Mesodermal cell (in vitro differentiated cells): ENCODE measurements around the gene DCPS.

Source experiments
- H3K27ac ChIP-seq: 2 replicates; pipeline ENCODE4 v1.7.0; 2013; ENCODE audit warnings: mild to moderate bottlenecking, low read depth, low read length, moderate library complexity; ENCODE audit not compliant: severe bottlenecking
- H3K36me3 ChIP-seq: 2 replicates; pipeline ENCODE4 v1.7.1; 2013; ENCODE audit warnings: mild to moderate bottlenecking, low read length, moderate library complexity; ENCODE audit not compliant: control insufficient read depth, insufficient read depth
- H3K4me1 ChIP-seq: one replicate; pipeline ENCODE4 v1.7.1; 2013; ENCODE audit warnings: mild to moderate bottlenecking, low read length; ENCODE audit not compliant: insufficient read depth, control insufficient read depth, poor library complexity, severe bottlenecking
- H3K4me3 ChIP-seq: 2 replicates; pipeline ENCODE4 v1.7.0; 2013; ENCODE audit warnings: low read length, control low read depth, mild to moderate bottlenecking; ENCODE audit not compliant: insufficient read depth, poor library complexity, severe bottlenecking; ENCODE audit errors: extremely low read depth
- H3K9me3 ChIP-seq: 2 replicates; pipeline ENCODE4 v1.7.1; 2013; ENCODE audit warnings: mild to moderate bottlenecking, low read length, moderate library complexity; ENCODE audit not compliant: control insufficient read depth
- WGBS, 2 experiments: methylation state at CpG; one replicate each; pipeline ENCODE4 v1.1.5; 2013; ENCODE audit warnings: missing lambda C conversion rate in 2 of 2; ENCODE audit not compliant: insufficient coverage in 2 of 2; 5-methylcytosine and 5-hydroxymethylcytosine counted together

DCPS gene

GRCh38 chr11:126268708-126269579 is 34.9 kb upstream of the DCPS start, which contains the start of the genes FOXRED1 and SRPRA:
TSS of gene FOXRED1 (plus strand) at chr11:126269154. CDS start at chr11:126269207, 53 bp downstream.
TSS of gene SRPRA (minus strand) at chr11:126268895. CDS start at chr11:126268804, 91 bp downstream.
- H3K27ac ChIP-seq, result peak within 1 kb of the TSS; percentile 95
- no peaks in the 10 kb centered on the region for H3K9me3 ChIP-seq
- WGBS, 2 experiments, result 0 to 1% methylated on average over 58 to 61 of the region's 64 CpGs
- peaks cover 7% of the 10 kb centered on the region for H3K4me1 ChIP-seq
- peak within 1 kb of the TSS; percentile 93 for H3K4me3 ChIP-seq
- H3K36me3 ChIP-seq, result peaks cover 55% of the 10 kb centered on the region

DNA sequence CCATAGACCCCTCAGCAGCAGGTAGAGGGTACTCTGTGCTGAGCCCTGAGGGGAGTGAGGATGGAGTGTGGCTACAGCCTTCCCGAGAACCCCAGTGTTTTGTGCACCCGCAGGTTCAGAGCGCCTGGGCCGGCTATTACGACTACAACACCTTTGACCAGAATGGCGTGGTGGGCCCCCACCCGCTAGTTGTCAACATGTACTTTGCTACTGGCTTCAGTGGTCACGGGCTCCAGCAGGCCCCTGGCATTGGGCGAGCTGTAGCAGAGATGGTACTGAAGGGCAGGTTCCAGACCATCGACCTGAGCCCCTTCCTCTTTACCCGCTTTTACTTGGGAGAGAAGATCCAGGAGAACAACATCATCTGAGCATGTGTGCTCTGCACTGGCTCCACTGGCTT is 26.5 kb upstream of the DCPS start:
- 93 to 99% methylated on average over 11 of the region's 11 CpGs for WGBS, 2 experiments
- no peak overlapping the region for H3K4me3 ChIP-seq
- H3K9me3 ChIP-seq, result no peaks in the 10 kb centered on the region
- no peak overlapping the region for H3K27ac ChIP-seq
- peaks cover 56% of the 10 kb centered on the region for H3K36me3 ChIP-seq
- no peaks in the 10 kb centered on the region for H3K4me1 ChIP-seq

GRCh38 chr11:126277780-126278179 is 26.1 kb upstream of the DCPS start:
- WGBS, 2 experiments, result 93 to 97% methylated on average over 3 to 4 of the region's 4 CpGs
- Histone ChIP-seq H3K9me3 (no peaks in the 10 kb centered on the region), H3K4me1 (no peaks in the 10 kb centered on the region), H3K27ac (no peak overlapping the region), H3K36me3 (peaks cover 55% of the 10 kb centered on the region), H3K4me3 (no peak overlapping the region)

DNA sequence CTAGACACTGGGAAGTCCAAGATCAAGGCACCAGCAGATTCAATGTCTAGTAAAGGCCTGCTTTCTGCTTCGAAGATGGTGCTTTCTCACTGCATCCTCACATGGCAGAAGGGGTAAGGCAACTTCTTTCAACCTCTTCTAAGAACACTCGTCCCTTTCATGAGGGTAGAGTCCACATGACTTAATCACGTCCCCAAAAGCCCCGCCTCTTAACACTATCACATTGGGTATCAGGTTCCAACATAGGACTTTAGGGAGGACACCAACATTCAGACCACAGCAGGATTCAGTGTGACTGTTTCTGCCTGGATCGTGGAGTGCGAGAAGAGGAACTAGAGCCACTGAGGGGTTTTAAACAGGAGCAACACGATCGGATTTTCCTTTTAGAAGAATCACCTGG is 24.7 kb upstream of the DCPS start:
- 85 to 94% methylated on average over 6 to 8 of the region's 8 CpGs for WGBS, 2 experiments
- H3K9me3 ChIP-seq, result no peaks in the 10 kb centered on the region
- no peaks in the 10 kb centered on the region for H3K4me1 ChIP-seq
- H3K27ac ChIP-seq, result no peak overlapping the region
- no peak overlapping the region for H3K4me3 ChIP-seq
- peaks cover 41% of the 10 kb centered on the region for H3K36me3 ChIP-seq

- Histone ChIP-seq H3K36me3 (peaks cover 27% of the 10 kb centered on the region), H3K27ac (no peak overlapping the region), H3K9me3 (no peaks in the 10 kb centered on the region), H3K4me1 (no peaks in the 10 kb centered on the region), H3K4me3 (no peak overlapping the region)
- 87% methylated on average over 4 to 5 of the region's 5 CpGs for WGBS, 2 experiments
Measured at GRCh38 chr11:126280595-126280994, 23.3 kb upstream of the DCPS start.

DNA sequence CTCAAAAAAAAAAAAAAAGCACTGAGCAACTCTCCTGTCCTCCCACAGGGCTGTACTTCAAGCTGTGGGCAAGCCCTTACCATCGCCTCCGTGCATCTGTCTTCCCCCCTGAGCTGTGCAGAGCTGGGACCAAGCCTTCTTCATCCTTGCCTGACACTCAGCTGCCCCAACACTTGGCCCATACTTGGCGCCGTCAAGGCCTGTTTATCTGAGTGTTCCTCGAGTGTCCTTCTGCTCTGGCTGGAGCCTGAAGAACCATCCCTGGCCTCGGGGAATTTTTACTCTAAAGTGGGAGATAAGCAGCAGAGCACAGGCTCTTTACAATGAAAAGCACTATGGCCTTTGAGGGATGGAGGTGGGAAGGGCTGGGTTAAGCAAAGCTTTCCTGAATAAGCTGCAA is 22.6 kb upstream of the DCPS start:
- no peak overlapping the region for H3K4me3 ChIP-seq
- WGBS, 2 experiments, result 91 to 93% methylated on average over 4 to 6 of the region's 6 CpGs
- no peaks in the 10 kb centered on the region for H3K9me3 ChIP-seq
- H3K4me1 ChIP-seq, result no peaks in the 10 kb centered on the region
- peaks cover 20% of the 10 kb centered on the region for H3K36me3 ChIP-seq
- H3K27ac ChIP-seq, result no peak overlapping the region

DNA sequence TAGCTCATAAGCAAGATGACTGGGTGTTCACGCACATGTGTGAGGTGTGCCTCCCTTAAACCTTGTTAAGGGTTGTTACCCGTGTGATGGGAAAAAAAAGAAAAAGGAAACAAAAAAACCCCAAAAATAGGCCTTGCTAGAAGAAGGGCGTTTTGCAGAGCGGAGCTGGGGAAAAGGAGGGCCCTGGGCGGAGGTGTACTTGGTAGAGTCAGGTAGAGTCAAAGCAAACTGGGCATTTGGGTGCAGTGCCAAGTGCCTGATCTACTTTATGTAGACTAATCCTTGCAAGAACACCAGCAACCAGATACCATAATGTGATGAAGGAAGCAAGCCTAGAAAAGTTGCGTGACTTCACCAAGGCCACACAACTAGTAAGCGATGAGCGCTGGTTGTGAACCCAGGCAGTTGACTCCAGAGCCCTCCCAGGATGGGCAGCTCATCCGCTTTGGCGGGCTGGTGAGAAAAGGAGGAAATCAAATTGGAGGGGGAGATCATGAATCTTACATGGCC is 22.1 kb upstream of the DCPS start:
- no peaks in the 10 kb centered on the region for H3K9me3 ChIP-seq
- H3K4me3 ChIP-seq, result no peak overlapping the region
- H3K4me1 ChIP-seq, result no peaks in the 10 kb centered on the region
- peaks cover 20% of the 10 kb centered on the region for H3K36me3 ChIP-seq
- no peak overlapping the region for H3K27ac ChIP-seq
- 97 to 98% methylated on average over 4 to 7 of the region's 10 CpGs for WGBS, 2 experiments

GRCh38 chr11:126282361-126282735 is 21.5 kb upstream of the DCPS start:
- 22 to 36% methylated on average over 11 of the region's 15 CpGs for WGBS, 2 experiments
- peaks cover 14% of the 10 kb centered on the region for H3K36me3 ChIP-seq
- H3K27ac ChIP-seq, result no peak overlapping the region
- peak overlapping the region; percentile 52 for H3K4me3 ChIP-seq
- H3K9me3 ChIP-seq, result no peaks in the 10 kb centered on the region
- H3K4me1 ChIP-seq, result no peaks in the 10 kb centered on the region

GRCh38 chr11:126282736-126283591 is 20.9 kb upstream of the DCPS start, which contains the start of gene TIRAP:
TSS of gene TIRAP (plus strand) at chr11:126283093. CDS start at chr11:126290895, 7,802 bp downstream.
- Histone ChIP-seq H3K36me3 (peaks cover 8% of the 10 kb centered on the region), H3K4me1 (no peaks in the 10 kb centered on the region), H3K4me3 (peak within 1 kb of the TSS; percentile 52), H3K9me3 (no peaks in the 10 kb centered on the region), H3K27ac (peak within 1 kb of the TSS; percentile 24)
- WGBS, 2 experiments, result 1% methylated on average over 49 to 70 of the region's 82 CpGs

DNA sequence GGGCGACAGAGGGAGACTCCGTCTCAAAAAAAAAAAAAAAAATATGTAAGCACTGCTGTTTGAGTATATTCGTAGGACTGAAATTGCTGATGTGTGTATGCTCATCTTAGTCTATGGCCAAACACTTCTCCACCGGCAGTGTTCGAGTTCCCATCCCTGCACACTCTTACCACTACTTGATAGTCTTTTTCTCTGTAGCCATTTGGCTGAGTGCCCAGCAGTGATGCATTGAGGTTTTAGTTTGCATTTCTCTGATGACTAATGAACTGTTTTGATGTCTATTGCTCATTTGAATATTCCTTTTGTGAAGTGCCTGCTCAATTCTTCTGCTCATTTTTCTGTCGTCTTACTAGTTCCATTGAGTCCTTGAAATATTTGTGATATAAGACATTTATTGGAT is 19.0 kb upstream of the DCPS start:
- no CpG with 5 or more reads among the region's 6 CpGs for WGBS, 2 experiments
- Histone ChIP-seq H3K27ac (no peak overlapping the region), H3K4me1 (no peaks in the 10 kb centered on the region), H3K4me3 (no peak overlapping the region), H3K36me3 (peaks cover 4% of the 10 kb centered on the region), H3K9me3 (no peaks in the 10 kb centered on the region)
